GM12864 (cell line): ENCODE measurements around the gene NFRKB.
"Not testable (repeated sequence)": the region's sequence is repeated elsewhere in the genome, so short reads cannot be mapped to it uniquely, and the experiment has no call there.

ENCODE experiments used
- DNase-seq: peaks from one replicate; pipeline ENCODE4 v3.0.0-alpha.2; 2011; ENCODE audit warnings: low read depth
- H3K4me3 ChIP-seq: 2 replicates; pipeline ENCODE4 v1.5.1; 2011; ENCODE audit warnings: mild to moderate bottlenecking, low read depth, low read length, control low read depth
- CTCF ChIP-seq: IDR thresholded peaks from 2 replicates; pipeline ENCODE4 v1.5.1; 2011; ENCODE audit warnings: low read depth, mild to moderate bottlenecking, moderate library complexity, low read length, control low read depth, inconsistent platforms; ENCODE audit errors: missing control alignments

The NFRKB gene

GRCh38 chr11:129855086-129855485 is 40.3 kb downstream of the NFRKB start:
- no peak for TF ChIP-seq CTCF
- DNase-seq = no peak
- H3K4me3 ChIP-seq = no peak overlapping the region

GRCh38 chr11:129854232-129854805 is 41.1 kb downstream of the NFRKB start:
- no peak for TF ChIP-seq CTCF
- H3K4me3 ChIP-seq = no peak overlapping the region
- no peak for DNase-seq

GRCh38 chr11:129853518-129854231 is 41.7 kb downstream of the NFRKB start:
- DNase-seq = no peak
- no peak for TF ChIP-seq CTCF

GRCh38 chr11:129852125-129852740 is 43.1 kb downstream of the NFRKB start:
- no peak for DNase-seq
- H3K4me3 ChIP-seq = no peak overlapping the region
- no peak for TF ChIP-seq CTCF

More at GRCh38 chr11:129853518-129854231, 41.7 kb downstream of the NFRKB start:
- H3K4me3 ChIP-seq = no peak overlapping the region

GRCh38 chr11:129849447-129850130 is 45.8 kb downstream of the NFRKB start:
- no peak overlapping the region for H3K4me3 ChIP-seq
- TF ChIP-seq CTCF = no peak
- DNase-seq = no peak

- DNase-seq, H3K4me3 ChIP-seq: not testable (repeated sequence)
These were observed 48.0 kb downstream of the NFRKB start for GRCh38 chr11:129847361-129847760.

GRCh38 chr11:129846508-129847335 is 48.7 kb downstream of the NFRKB start:
- DNase-seq = no peak
- TF ChIP-seq CTCF = no peak
- H3K4me3 ChIP-seq = no peak overlapping the region
